Calu3 (cell line): ENCODE measurements around the gene FPR2. TPM values are rescaled to one million over a fixed set of nuclear protein-coding genes. Genes with fewer than 3 reads are reported as not detected.
A peak's percentile ranks its signal among the peaks of the same experiment; 100 is the strongest.

Source experiments
- BruUV-seq: library from RNA; stranded (reverse); fragments of 400-500 nt; replicated peaks from 2 replicates; lab custom pipeline; 2021; lab: Mats Ljungman, UMichigan
- CTCF ChIA-PET: fragments of 300-600 bp; sonication (Branson Sonifier 250); formaldehyde crosslinking; loops from one replicate; lab custom pipeline; 2022; ENCODE audit warnings: antibody characterized with exemption; lab: Charles Lee
- DNase-seq: peaks from one replicate; pipeline ENCODE4 v3.0.0; 2022
- H3K27ac Mint-ChIP-seq: one replicate; pipeline ENCODE4 v1.8.0; 2022; ENCODE audit warnings: mixed read lengths; ENCODE audit not compliant: unreplicated experiment
- H3K27me3 Mint-ChIP-seq: one replicate; pipeline ENCODE4 v1.8.0; 2022; ENCODE audit warnings: mixed read lengths; ENCODE audit not compliant: unreplicated experiment
- H3K36me3 Mint-ChIP-seq: one replicate; pipeline ENCODE4 v1.8.0; 2022; ENCODE audit warnings: mild to moderate bottlenecking, moderate library complexity, mixed read lengths; ENCODE audit not compliant: insufficient read depth, unreplicated experiment
- H3K4me1 Mint-ChIP-seq: one replicate; pipeline ENCODE4 v1.8.0; 2022; ENCODE audit warnings: mild to moderate bottlenecking, low read depth, mixed read lengths; ENCODE audit not compliant: unreplicated experiment
- H3K4me3 Mint-ChIP-seq: one replicate; pipeline ENCODE4 v1.8.0; 2022; ENCODE audit warnings: mild to moderate bottlenecking, low read depth, moderate library complexity, mixed read lengths; ENCODE audit not compliant: unreplicated experiment
- H3K9me3 Mint-ChIP-seq: one replicate; pipeline ENCODE4 v1.8.0; 2022; ENCODE audit warnings: low read depth, mixed read lengths; ENCODE audit not compliant: unreplicated experiment
- intact Hi-C: fragments of 100-400 bp; cut with micrococcal nuclease; formaldehyde crosslinking; loops from one replicate; pipeline ENCODE4 v1.10.0; 2022; ENCODE audit not compliant: unreplicated experiment
- total RNA-seq: library from RNA; stranded (reverse); gene quantifications from 2 replicates; pipeline ENCODE4 v1.2.3, GENCODE V29; 2022
- TF ChIP-seq, protein P1 (sequence below): fragments of 200-600 bp; IDR thresholded peaks from one replicate; pipeline ENCODE4 v1.8.0; 2022; ENCODE audit warnings: antibody characterized with exemption; ENCODE audit not compliant: unreplicated experiment

FPR2 gene
- total RNA-seq, 1 experiment from 2014 or later, result not detected

- no peak overlapping the region for H3K4me3 Mint-ChIP-seq
- peaks cover 2% of the 10 kb centered on the region for H3K9me3 Mint-ChIP-seq
- no peaks in the 10 kb centered on the region for H3K36me3 Mint-ChIP-seq
- BruUV-seq, result no TSS peak
- no peaks in the 10 kb centered on the region for H3K4me1 Mint-ChIP-seq
- H3K27ac Mint-ChIP-seq, result no peak overlapping the region
- intact Hi-C loops, result loop anchor here (1.0 kb wide), 1 partner anchor 66 kb away; no protein-coding TSS in a partner anchor
- TF ChIP-seq, protein P1, sequence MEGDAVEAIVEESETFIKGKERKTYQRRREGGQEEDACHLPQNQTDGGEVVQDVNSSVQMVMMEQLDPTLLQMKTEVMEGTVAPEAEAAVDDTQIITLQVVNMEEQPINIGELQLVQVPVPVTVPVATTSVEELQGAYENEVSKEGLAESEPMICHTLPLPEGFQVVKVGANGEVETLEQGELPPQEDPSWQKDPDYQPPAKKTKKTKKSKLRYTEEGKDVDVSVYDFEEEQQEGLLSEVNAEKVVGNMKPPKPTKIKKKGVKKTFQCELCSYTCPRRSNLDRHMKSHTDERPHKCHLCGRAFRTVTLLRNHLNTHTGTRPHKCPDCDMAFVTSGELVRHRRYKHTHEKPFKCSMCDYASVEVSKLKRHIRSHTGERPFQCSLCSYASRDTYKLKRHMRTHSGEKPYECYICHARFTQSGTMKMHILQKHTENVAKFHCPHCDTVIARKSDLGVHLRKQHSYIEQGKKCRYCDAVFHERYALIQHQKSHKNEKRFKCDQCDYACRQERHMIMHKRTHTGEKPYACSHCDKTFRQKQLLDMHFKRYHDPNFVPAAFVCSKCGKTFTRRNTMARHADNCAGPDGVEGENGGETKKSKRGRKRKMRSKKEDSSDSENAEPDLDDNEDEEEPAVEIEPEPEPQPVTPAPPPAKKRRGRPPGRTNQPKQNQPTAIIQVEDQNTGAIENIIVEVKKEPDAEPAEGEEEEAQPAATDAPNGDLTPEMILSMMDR, result no peak
- peak; percentile 74 for DNase-seq
- H3K27me3 Mint-ChIP-seq, result peaks cover 35% of the 10 kb centered on the region
- CTCF ChIA-PET, result interaction anchor here (0.6 to 1.7 kb wide), 15 partner anchors 10 to 1274 kb away, joined by 3 to 10 read pairs (median 4); partner anchors contain the start of gene FPR1
These were observed 16.8 kb downstream of the FPR2 start for GRCh38 chr19:51777570-51778462.

DNA sequence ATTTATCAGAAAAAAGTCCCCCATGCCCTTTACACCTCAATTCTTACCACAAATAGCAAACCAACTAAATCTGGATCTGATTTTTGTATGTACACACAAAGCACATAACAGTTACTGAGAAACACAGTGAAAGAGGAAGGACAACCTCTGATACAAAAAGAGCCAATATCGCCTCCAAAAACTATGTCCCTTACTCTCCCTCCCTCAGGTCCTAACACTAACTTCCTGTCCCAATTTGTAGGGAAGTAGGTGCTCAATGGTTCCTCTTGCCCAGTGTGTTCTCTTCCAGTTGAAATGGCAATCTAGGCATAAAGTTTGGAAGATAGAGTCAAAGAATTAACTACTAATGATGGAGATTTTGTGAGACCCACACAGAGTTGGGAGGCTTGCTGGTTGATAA is 18.2 kb downstream of the FPR2 start:
- no peak for DNase-seq
- no TSS peak for BruUV-seq
- Mint-ChIP-seq H3K4me1 (no peaks in the 10 kb centered on the region), H3K9me3 (peaks cover 2% of the 10 kb centered on the region), H3K27me3 (peaks cover 22% of the 10 kb centered on the region), H3K27ac (no peak overlapping the region), H3K4me3 (no peak overlapping the region), H3K36me3 (no peaks in the 10 kb centered on the region)
- CTCF ChIA-PET, result interaction anchor here (1.7 kb wide), 1 partner anchor 75 kb away, joined by 7 read pairs; no protein-coding TSS in a partner anchor
- TF ChIP-seq, protein P1, result no peak
- intact Hi-C loops, result no loop called here

DNA sequence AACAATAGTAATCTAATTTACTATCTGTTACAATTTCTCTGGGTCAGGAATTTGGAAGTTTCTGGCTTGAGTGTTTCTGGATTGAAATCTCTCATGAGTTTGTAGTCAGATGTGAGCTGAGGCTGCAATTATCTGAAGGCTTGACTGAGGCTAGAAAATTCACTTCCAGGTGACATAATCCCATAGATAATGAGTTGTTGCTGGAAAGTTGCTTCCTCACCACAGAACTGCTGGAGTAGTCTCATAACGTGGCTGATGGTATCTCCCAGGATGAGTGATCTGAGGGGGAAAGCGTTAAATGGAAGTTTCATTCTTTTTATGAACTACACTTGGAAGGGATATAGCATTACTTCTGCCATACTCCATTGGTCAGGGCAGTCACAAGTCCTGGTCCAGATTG is 18.7 kb downstream of the FPR2 start:
- Mint-ChIP-seq H3K4me1 (no peaks in the 10 kb centered on the region), H3K27ac (no peak overlapping the region), H3K9me3 (peaks cover 2% of the 10 kb centered on the region), H3K36me3 (no peaks in the 10 kb centered on the region), H3K27me3 (peaks cover 17% of the 10 kb centered on the region), H3K4me3 (no peak overlapping the region)
- CTCF ChIA-PET, result no interaction called here
- intact Hi-C loops, result no loop called here
- no TSS peak for BruUV-seq
- TF ChIP-seq, protein P1, result no peak
- no peak for DNase-seq

DNA sequence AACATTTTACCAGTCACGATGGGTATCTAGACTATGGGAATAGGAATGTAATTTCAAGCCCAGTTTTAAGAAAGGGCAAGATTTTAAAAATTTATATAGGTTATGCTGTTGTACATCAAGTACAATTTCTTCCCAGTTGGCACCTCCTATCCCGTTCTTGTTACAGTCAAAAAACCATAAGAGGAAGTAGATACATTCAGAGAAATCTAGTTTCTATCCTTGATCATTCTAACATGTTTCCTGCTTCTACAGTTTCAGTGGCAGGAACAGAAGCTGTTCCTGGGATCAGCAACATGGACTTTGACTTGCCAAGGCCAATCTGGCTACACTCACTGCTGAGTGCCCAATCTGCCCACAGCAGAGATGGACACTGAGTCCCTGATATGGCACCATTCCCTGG is 19.3 kb downstream of the FPR2 start:
- DNase-seq, result no peak
- BruUV-seq, result no TSS peak
- H3K4me3 Mint-ChIP-seq, result no peak overlapping the region
- CTCF ChIA-PET, result interaction anchor here (0.6 kb wide), 1 partner anchor 8 kb away, joined by 3 read pairs; no protein-coding TSS in a partner anchor
- peaks cover 11% of the 10 kb centered on the region for H3K27me3 Mint-ChIP-seq
- intact Hi-C loops, result no loop called here
- no peaks in the 10 kb centered on the region for H3K36me3 Mint-ChIP-seq
- H3K9me3 Mint-ChIP-seq, result peaks cover 2% of the 10 kb centered on the region
- no peaks in the 10 kb centered on the region for H3K4me1 Mint-ChIP-seq
- TF ChIP-seq, protein P1, result no peak
- H3K27ac Mint-ChIP-seq, result no peak overlapping the region
